Endothelial cell of umbilical vein (primary cell): ENCODE measurements around the gene CACNA1A. TPM values are rescaled to one million over a fixed set of nuclear protein-coding genes. Genes with fewer than 3 reads are reported as not detected.

Experiments
- BruUV-seq: library from RNA; stranded (reverse); fragments of 400-500 nt; replicated peaks from 2 replicates; lab custom pipeline; 2021; lab: Mats Ljungman, UMichigan
- CTCF ChIA-PET: fragments of 300-600, 350-600 bp; sonication (Branson Sonifier 250); formaldehyde crosslinking; loops from one replicate; lab custom pipeline; 2021; ENCODE audit warnings: antibody characterized with exemption, inconsistent platforms; lab: Charles Lee
- POLR2A ChIA-PET: fragments of 300-600, 350-600 bp; sonication (Branson Sonifier 250); formaldehyde crosslinking; loops from one replicate; lab custom pipeline; 2021; ENCODE audit warnings: antibody characterized with exemption, inconsistent platforms; lab: Charles Lee
- DNase-seq: peaks from one replicate; pipeline ENCODE4 v3.0.0-alpha.2; 2011; ENCODE audit warnings: low read depth, low spot score
- FAIRE-seq: peaks from 2 replicates; lab custom pipeline; 2011; peaks lifted over from hg19 to GRCh38; lab: Jason Lieb, UNC
- H2AFZ ChIP-seq: 2 replicates; pipeline ENCODE4 v1.6.0; 2012; ENCODE audit warnings: low read depth, low read length, control low read depth, inconsistent platforms
- H3K27ac ChIP-seq: 2 replicates; pipeline ENCODE4 v1.5.1; 2011; ENCODE audit warnings: low read depth, mild to moderate bottlenecking, control low read depth, low read length, moderate library complexity; ENCODE audit not compliant: insufficient read depth
- H3K27me3 ChIP-seq, 2 experiments: 2 replicates each; pipeline versions ENCODE4 v1.6.0 to v1.6.1; 2011; ENCODE audit warnings: low read length in 2 of 2, mixed read lengths in 1 of 2; ENCODE audit not compliant: control insufficient read depth in 2 of 2, insufficient read depth in 2 of 2
- H3K36me3 ChIP-seq, 2 experiments: 2 replicates in 1 of 2; 3 replicates in 1 of 2; pipeline ENCODE4 v1.5.1; 2011; ENCODE audit warnings: low read length in 2 of 2, mild to moderate bottlenecking in 1 of 2, moderate library complexity in 1 of 2; ENCODE audit not compliant: control insufficient read depth in 2 of 2, insufficient read depth in 2 of 2; ENCODE audit errors: extremely low read depth in 1 of 2
- H3K4me1 ChIP-seq: 3 replicates; pipeline ENCODE4 v1.5.1; 2011; ENCODE audit warnings: mild to moderate bottlenecking, low read length; ENCODE audit not compliant: control insufficient read depth, insufficient read depth; ENCODE audit errors: extremely low read depth
- H3K4me2 ChIP-seq: 2 replicates; pipeline ENCODE4 v1.6.1; 2011; ENCODE audit warnings: low read length, control low read depth, mixed read lengths; ENCODE audit not compliant: insufficient read depth
- H3K4me3 ChIP-seq, 3 experiments: fragments of 200-600 bp in 1 of 3; sonication (generic), shearing (Covaris generic) in 1 of 3; replicated peaks in 1 of 3; 2 replicates each; pipeline ENCODE4 v1.5.1; 2011 to 2016; ENCODE audit warnings: control low read depth in 3 of 3, low read length in 3 of 3, mild to moderate bottlenecking in 2 of 3, inconsistent platforms in 1 of 3, low read depth in 1 of 3, moderate library complexity in 1 of 3; ENCODE audit not compliant: insufficient read depth in 1 of 3
- H3K79me2 ChIP-seq: 2 replicates; pipeline ENCODE4 v1.6.0; 2012; ENCODE audit warnings: low read length, inconsistent platforms; ENCODE audit not compliant: control insufficient read depth, insufficient read depth
- H3K9ac ChIP-seq: replicated peaks from 2 replicates; pipeline ENCODE3; 2011; ENCODE audit warnings: low read length, control low read depth; ENCODE audit not compliant: insufficient read depth; ENCODE audit errors: extremely low read depth
- H3K9me1 ChIP-seq: replicated peaks from 3 replicates; pipeline ENCODE4 v1.6.0; 2011; ENCODE audit warnings: mild to moderate bottlenecking, low read length; ENCODE audit not compliant: control insufficient read depth, insufficient read depth; ENCODE audit errors: extremely low read depth
- H3K9me3 ChIP-seq: replicated peaks from 2 replicates; pipeline ENCODE4 v1.5.1; 2012; ENCODE audit warnings: low read length, inconsistent platforms; ENCODE audit not compliant: control insufficient read depth, insufficient read depth
- H4K20me1 ChIP-seq: replicated peaks from 2 replicates; pipeline ENCODE3; 2011; ENCODE audit warnings: mild to moderate bottlenecking, low read length; ENCODE audit not compliant: control insufficient read depth, insufficient read depth; ENCODE audit errors: extremely low read depth
- CTCF ChIP-seq, 2 donors: IDR thresholded peaks; 1 replicate in 1 of 2; 2 replicates in 1 of 2; pipeline ENCODE4 v1.5.1; 2011; ENCODE audit warnings: low read length in 2 of 2, mild to moderate bottlenecking in 2 of 2, moderate library complexity in 2 of 2, control low read depth in 1 of 2, inconsistent platforms in 1 of 2, low read depth in 1 of 2; ENCODE audit not compliant: insufficient read depth in 1 of 2; ENCODE audit errors: extremely low read depth in 1 of 2
- EZH2 ChIP-seq: IDR thresholded peaks from 2 replicates; pipeline ENCODE4 v1.6.1; 2012; ENCODE audit warnings: borderline replicate concordance, low read depth, mild to moderate bottlenecking, moderate library complexity, low read length, inconsistent platforms; ENCODE audit not compliant: severe bottlenecking
- FOS ChIP-seq: IDR thresholded peaks from 2 replicates; pipeline ENCODE4 v1.6.1; 2011; ENCODE audit warnings: mild to moderate bottlenecking, low read length, moderate library complexity, borderline replicate concordance; ENCODE audit not compliant: insufficient read depth
- GATA2 ChIP-seq: IDR thresholded peaks from 2 replicates; pipeline ENCODE4 v1.7.0; 2011; ENCODE audit warnings: low read depth, mild to moderate bottlenecking, moderate library complexity, mixed read lengths, low read length; ENCODE audit not compliant: insufficient read length, insufficient read depth
- JUN ChIP-seq: IDR thresholded peaks from 2 replicates; pipeline ENCODE4 v1.6.1; 2011; ENCODE audit warnings: borderline replicate concordance, low read depth; ENCODE audit not compliant: insufficient read length, insufficient read depth
- MYC ChIP-seq: IDR thresholded peaks from one replicate; pipeline ENCODE4 v1.6.1; 2011; ENCODE audit warnings: mild to moderate bottlenecking, low read depth, low read length
- POLR2A ChIP-seq: IDR thresholded peaks from 2 replicates; pipeline ENCODE4 v1.6.1; 2012; ENCODE audit warnings: low read depth, mild to moderate bottlenecking, control low read depth, low read length
- POLR2AphosphoS5 ChIP-seq: IDR thresholded peaks from 2 replicates; pipeline ENCODE4 v1.6.1; 2012; ENCODE audit warnings: low read depth, mild to moderate bottlenecking, control low read depth, low read length, moderate library complexity; ENCODE audit not compliant: insufficient read depth
- dilution Hi-C: fragments of 300-500 bp; cut with MboI; formaldehyde crosslinking; loops from one replicate; pipeline ENCODE4 v1.15.0; 2019; ENCODE audit warnings: low sequenced_read_pairs; ENCODE audit not compliant: extremely low pct_ligation_motif_present
- intact Hi-C: fragments of 100-400 bp; cut with micrococcal nuclease; formaldehyde crosslinking; loops from one replicate; pipeline ENCODE4 v1.10.0; 2022
- polyA plus RNA-seq, 4 experiments: library from polyadenylated mRNA; depleted of rRNA in 3 of 4; stranded (reverse) in 3 of 4; unstranded in 1 of 4; fragments of >200 nt; gene quantifications; 2 replicates each; pipeline versions ENCODE4 v1.2.1 to v1.2.3, GENCODE V29; 2011 to 2012; ENCODE audit warnings: missing spikeins in 1 of 4
- total RNA-seq: library from RNA; stranded (reverse); gene quantifications from 2 replicates; pipeline ENCODE4 v1.2.3, GENCODE V29; 2021
- TF ChIP-seq, protein P1 (sequence below): IDR thresholded peaks from 2 replicates; pipeline ENCODE4 v1.6.1; 2011; ENCODE audit not compliant: insufficient read depth, insufficient read length

CACNA1A gene
- total and polyA plus RNA-seq, 2 donors (not counting 3 experiments of a cell fraction or from before 2014, with no cell fraction given) = 0.17 to 0.38 TPM

GRCh38 chr19:13337181-13337580 lies 169.1 kb downstream of the CACNA1A start:
- dilution Hi-C loops = no loop called here
- Histone ChIP-seq H4K20me1 (no peaks in the 10 kb centered on the region), H3K4me2 (no peak overlapping the region), H2AFZ (no peak overlapping the region), H3K4me1 (no peaks in the 10 kb centered on the region), H3K9ac (no peak overlapping the region), H3K9me1 (no peaks in the 10 kb centered on the region), H3K36me3 (no peaks in the 10 kb centered on the region), H3K9me3 (no peaks in the 10 kb centered on the region), H3K27ac (no peak overlapping the region), H3K79me2 (no peaks in the 10 kb centered on the region), H3K4me3 (no peak overlapping the region), H3K27me3 (no peaks in the 10 kb centered on the region)
- no peak for DNase-seq
- no TSS peak for BruUV-seq
- FAIRE-seq = no peak
- ChIA-PET POLR2A (no interaction called here), CTCF (interaction anchor here (1.3 kb wide), 1 partner anchor 14 kb away, joined by 3 read pairs; no protein-coding TSS in a partner anchor)
- intact Hi-C loops = no loop called here
- TF ChIP-seq EZH2 (no peak), FOS (no peak), MYC (no peak), POLR2AphosphoS5 (no peak), JUN (no peak), CTCF (IDR thresholded peaks at IDR 0.05; ENCODE audit: extremely low read depth in 1 of 2, insufficient read depth in 1 of 2, low read depth in 1 of 2, low read length in 2 of 2) (no peak), GATA2 (no peak), POLR2A (no peak)
- TF ChIP-seq, protein P1, sequence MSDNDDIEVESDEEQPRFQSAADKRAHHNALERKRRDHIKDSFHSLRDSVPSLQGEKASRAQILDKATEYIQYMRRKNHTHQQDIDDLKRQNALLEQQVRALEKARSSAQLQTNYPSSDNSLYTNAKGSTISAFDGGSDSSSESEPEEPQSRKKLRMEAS = no peak
